IPS DF 4.7 (cell line): Measurements from ENCODE around the gene EPS8L1.

Experiments
- DNase-seq: peaks from one replicate; pipeline ENCODE4 v3.0.0-alpha.2; 2013; ENCODE audit warnings: low spot score; ENCODE audit errors: extremely low read depth

The EPS8L1 gene

GRCh38 chr19:55115446-55116065, 39.9 kb downstream of the EPS8L1 start:
- DNase-seq, result no peak

- no peak for DNase-seq
Measured at GRCh38 chr19:55116232-55116858, 40.7 kb downstream of the EPS8L1 start.

DNA sequence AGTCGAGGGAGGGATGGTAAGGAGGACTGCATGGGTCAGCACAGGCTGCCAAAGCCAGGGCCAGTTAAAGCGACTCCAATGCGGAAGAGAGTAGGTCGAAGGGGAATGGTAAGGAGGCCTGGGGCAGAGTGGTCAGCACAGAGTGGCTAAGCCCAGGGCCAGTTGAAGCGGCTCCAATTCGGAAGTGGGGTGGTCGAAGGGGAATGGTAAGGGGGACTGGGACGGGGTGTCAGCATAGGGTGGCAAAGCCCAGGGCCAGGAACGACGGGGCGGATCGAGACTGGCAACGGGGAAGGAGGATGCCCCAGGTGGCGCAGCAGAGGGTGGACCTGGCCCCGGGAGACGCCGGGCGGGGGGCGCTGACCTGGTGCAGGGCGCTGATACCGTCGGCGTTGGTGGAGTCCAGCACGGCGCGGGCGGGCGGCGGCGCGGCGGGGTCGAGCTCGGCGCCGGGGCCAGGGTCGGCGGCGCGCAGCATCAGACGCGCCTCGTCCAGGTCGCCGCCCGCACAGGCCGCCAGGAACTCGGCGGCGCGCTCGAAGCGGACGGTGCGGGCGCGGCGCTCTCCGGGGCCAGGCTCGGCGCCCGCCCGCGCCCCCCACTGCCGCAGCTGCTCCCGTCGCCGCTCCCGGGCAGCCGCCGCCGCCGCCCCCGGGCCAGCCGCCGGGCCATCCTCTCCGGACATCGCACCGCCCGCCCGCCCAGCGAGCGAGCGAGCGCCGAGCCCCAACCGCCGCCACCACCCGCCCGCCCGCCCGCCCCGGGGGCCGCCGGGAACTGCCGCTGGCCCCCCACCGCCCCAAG, 41.4 kb downstream of the EPS8L1 start, which contains the start of gene PPP1R12C:
PPP1R12C (minus strand) TSS at position 779 of the 804 bp plus-strand sequence; CDS start at position 685, 94 bp downstream.
- no peak for DNase-seq

GRCh38 chr19:55117663-55118391, 42.2 kb downstream of the EPS8L1 start:
- peak; percentile 87 for DNase-seq

GRCh38 chr19:55118401-55118991, 42.8 kb downstream of the EPS8L1 start:
- peak; percentile 98 for DNase-seq

DNA sequence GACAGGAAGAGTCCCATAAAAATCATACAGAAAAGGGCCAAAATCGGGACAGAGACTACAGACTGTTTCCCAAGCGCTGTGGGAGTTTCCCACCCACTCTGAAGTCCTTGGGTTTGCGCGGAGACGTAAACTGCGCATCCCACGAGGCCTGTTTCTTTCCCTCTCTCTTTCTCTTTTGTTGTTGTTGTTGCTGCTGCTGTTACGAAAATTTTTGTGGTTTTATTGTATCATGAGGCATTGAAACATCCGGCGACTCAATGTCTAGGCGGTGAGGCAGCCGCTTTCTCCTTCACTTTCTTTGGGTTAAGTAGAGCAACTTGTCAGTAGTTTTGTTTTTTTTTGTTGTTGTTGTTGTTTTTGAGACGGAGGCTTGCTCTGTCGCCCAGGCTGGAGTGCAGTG, 43.4 kb downstream of the EPS8L1 start:
- DNase-seq, result no peak

- DNase-seq, result no peak
Measured at GRCh38 chr19:55131421-55131820, 55.8 kb downstream of the EPS8L1 start.

DNA sequence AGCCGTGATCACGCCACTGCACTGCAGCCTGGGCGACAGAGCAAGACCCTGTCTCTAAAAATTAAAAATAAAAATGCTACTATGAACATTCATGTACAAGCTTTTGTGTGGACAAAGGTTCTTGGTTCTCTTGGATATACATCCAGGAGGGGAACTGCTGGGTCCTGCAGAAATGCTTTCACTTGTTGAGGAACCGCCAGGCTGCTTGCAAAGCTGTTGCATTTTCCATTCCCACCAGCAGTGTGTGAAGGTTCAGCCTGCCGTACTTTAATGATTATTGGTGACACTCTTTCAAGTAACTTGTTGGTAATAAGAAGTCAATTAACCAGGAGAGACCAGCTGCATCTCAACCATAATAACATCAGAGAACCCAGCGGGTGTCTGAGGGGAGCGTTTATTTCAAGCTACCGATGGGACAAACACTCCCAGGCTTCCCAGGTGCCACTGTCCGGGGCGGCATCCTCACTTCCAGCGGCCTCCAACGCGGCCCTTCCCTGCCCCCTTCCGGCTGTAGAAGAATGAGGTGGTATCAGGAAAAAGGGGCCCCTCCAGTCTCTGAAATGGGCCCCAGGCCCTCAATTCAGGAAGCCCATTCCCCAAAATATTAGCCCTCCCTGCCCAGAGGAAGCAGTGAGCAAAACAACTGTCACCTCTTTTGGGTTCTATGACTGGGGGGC, 56.9 kb downstream of the EPS8L1 start:
- no peak for DNase-seq

- DNase-seq, result no peak
Measured at GRCh38 chr19:55133639-55134444, 58.2 kb downstream of the EPS8L1 start.

GRCh38 chr19:55134736-55135135, 59.1 kb downstream of the EPS8L1 start:
- no peak for DNase-seq

DNA sequence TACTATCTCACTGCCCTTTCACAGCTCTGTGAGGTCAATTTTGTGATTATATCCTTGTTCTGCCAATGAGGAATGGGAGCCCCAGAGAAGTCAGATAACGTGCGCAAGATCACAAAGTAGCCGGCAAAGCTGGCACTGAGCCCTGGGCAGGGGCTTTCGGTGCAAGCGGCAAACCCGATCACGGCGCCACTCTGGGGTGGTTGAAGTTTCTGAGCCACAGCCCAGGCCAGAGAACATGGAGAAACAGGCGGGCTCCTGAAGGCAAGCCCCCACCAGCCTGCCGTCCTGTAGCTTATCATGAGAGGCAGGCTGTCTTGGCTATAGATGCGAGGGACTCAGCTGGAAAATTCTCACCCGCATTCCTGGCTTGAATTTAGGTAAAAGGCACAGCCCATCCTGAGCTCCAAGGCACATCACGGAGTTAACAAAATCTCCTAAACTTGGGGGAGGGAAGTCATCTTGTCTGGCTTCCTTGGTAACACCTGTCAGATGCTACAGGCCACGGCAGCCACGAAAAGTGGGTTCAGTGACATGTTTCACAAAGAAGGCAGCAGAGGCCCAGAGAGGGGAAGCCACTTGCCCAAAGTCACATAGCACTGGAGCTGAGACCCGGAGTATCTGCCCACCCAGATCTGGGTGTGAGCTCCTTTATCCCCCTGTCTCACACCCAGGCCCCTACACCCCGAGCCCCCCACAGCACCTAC, 60.9 kb downstream of the EPS8L1 start:
- no peak for DNase-seq
